Prostate gland (tissue), 2 donors: ENCODE data around the gene HOXA7.

Experiments used
- POLR2A ChIP-seq: fragments of 450-650 bp; IDR thresholded peaks from one replicate; pipeline ENCODE4 v1.6.1; 2016; ENCODE audit warnings: antibody characterized with exemption, mild to moderate bottlenecking
- TF ChIP-seq, protein P1 (sequence below), 4 experiments: fragments of 200-600 bp in 2 of 4; fragments of 450-650 bp in 2 of 4; sonication (generic) in 2 of 4; IDR thresholded peaks; 1 replicate in 3 of 4; 2 replicates in 1 of 4; pipeline ENCODE4 v1.5.1; 2016 to 2019; ENCODE audit warnings: antibody characterized with exemption in 4 of 4, mild to moderate bottlenecking in 2 of 4, moderate library complexity in 2 of 4

DNA sequence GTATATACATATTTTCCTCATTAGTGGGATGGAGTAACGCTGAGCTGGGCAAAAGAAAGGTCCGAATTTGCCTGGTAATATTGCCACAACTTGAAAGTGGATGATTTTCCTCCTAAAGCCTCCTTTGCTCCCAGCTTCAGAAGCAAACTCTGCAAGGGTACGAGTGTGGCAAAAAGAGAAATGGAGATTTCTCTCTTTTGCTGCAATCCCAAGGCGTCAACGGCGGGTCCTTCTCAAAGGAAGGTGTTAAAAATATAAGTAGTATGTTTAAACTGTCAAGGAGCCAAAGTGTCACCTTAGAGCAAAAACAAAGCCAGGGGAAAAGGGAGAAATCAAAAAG lies 41.6 kb downstream of the HOXA7 start:
- TF ChIP-seq, protein P1, sequence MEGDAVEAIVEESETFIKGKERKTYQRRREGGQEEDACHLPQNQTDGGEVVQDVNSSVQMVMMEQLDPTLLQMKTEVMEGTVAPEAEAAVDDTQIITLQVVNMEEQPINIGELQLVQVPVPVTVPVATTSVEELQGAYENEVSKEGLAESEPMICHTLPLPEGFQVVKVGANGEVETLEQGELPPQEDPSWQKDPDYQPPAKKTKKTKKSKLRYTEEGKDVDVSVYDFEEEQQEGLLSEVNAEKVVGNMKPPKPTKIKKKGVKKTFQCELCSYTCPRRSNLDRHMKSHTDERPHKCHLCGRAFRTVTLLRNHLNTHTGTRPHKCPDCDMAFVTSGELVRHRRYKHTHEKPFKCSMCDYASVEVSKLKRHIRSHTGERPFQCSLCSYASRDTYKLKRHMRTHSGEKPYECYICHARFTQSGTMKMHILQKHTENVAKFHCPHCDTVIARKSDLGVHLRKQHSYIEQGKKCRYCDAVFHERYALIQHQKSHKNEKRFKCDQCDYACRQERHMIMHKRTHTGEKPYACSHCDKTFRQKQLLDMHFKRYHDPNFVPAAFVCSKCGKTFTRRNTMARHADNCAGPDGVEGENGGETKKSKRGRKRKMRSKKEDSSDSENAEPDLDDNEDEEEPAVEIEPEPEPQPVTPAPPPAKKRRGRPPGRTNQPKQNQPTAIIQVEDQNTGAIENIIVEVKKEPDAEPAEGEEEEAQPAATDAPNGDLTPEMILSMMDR (IDR thresholded peaks at IDR 0.05): no peak
- no peak for TF ChIP-seq POLR2A
